GM18499 (cell line): ENCODE results near the gene UTY.
"Not testable (repeated sequence)": the region's sequence is repeated elsewhere in the genome, so short reads cannot be mapped to it uniquely, and the experiment has no call there.

Source experiments
- ATAC-seq: cut with Tn5 transposase; IDR thresholded peaks from one replicate; pipeline ENCODE4 v1.9.1; 2021; ENCODE audit warnings: moderate number of reproducible peaks; ENCODE audit not compliant: insufficient read depth, unreplicated experiment

Gene UTY

GRCh38 chrY:13312966-13313365 is 166.9 kb downstream of the UTY start:
- no peak for ATAC-seq

- ATAC-seq = no peak
These were observed 171.9 kb downstream of the UTY start for GRCh38 chrY:13307959-13308358.

GRCh38 chrY:13300795-13301194 is 179.0 kb downstream of the UTY start:
- no peak for ATAC-seq

GRCh38 chrY:13299411-13299810 is 180.4 kb downstream of the UTY start:
- no peak for ATAC-seq

GRCh38 chrY:13296176-13296890 is 183.5 kb downstream of the UTY start:
- ATAC-seq = no peak

GRCh38 chrY:13295026-13295425 is 184.8 kb downstream of the UTY start:
- ATAC-seq = no peak

- ATAC-seq = no peak
These were observed 188.6 kb downstream of the UTY start for GRCh38 chrY:13291199-13291598.

GRCh38 chrY:13282151-13283054 is 197.4 kb downstream of the UTY start:
- not testable (repeated sequence) for ATAC-seq

- ATAC-seq = no peak
These were observed 200.3 kb downstream of the UTY start for GRCh38 chrY:13279561-13279960.

GRCh38 chrY:13271706-13272105 is 208.1 kb downstream of the UTY start:
- ATAC-seq = no peak

GRCh38 chrY:13253941-13254440 is 225.8 kb downstream of the UTY start:
- not testable (repeated sequence) for ATAC-seq

GRCh38 chrY:13250421-13250820 is 229.4 kb downstream of the UTY start:
- ATAC-seq = no peak

GRCh38 chrY:13243716-13244115 is 236.1 kb downstream of the UTY start:
- no peak for ATAC-seq

- ATAC-seq = no peak
These were observed 245.9 kb downstream of the UTY start for GRCh38 chrY:13233901-13234300.

- no peak for ATAC-seq
These were observed 246.7 kb downstream of the UTY start for GRCh38 chrY:13233118-13233517.

- ATAC-seq = no peak
These were observed 252.4 kb downstream of the UTY start for GRCh38 chrY:13227354-13227953.

- ATAC-seq = no peak
These were observed 268.7 kb downstream of the UTY start for GRCh38 chrY:13210961-13211646.

GRCh38 chrY:13205214-13205613 is 274.6 kb downstream of the UTY start:
- no peak for ATAC-seq
